Fibroblast of peridontal ligament (primary cell): ENCODE measurements around the gene BUB3.

Experiments
- DNase-seq: peaks from one replicate; pipeline ENCODE4 v3.0.0-alpha.2; 2010; ENCODE audit errors: extremely low read depth

Gene BUB3

DNA sequence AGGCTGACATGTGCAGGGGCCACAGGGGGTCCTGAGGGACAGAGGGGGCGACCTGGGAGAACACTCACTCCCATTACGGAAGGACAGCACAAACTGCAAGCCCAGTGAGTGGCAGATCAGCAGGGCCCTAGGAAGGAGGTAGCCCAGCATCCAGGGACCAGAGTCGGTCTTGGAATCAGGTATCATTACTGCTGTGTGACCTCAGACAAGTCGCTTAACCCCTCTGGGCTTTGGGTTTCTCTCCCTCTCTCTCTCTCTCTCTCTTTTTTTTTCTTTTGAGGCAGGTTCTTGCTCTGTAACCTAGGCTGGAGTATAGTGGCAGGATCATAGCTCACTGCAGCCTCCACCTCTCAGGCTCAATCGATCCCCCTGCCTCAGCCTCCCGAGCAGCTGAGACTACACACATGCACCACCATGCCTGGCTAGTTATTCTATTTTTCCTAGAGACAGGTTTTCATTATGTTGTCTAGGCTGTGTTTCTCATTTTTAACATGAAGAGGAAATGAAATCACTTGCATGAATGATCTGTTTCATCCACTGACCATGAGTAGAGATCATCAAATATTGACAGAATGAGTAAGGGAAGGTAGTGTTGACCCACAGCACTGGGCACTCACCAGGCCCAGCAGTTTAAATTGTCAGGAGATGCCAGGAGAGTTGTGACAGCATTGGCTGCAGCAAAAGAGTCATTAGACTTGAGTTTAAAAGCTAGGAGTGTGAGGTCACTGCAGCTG, 49.4 kb downstream of the BUB3 start:
- DNase-seq, result no peak

DNA sequence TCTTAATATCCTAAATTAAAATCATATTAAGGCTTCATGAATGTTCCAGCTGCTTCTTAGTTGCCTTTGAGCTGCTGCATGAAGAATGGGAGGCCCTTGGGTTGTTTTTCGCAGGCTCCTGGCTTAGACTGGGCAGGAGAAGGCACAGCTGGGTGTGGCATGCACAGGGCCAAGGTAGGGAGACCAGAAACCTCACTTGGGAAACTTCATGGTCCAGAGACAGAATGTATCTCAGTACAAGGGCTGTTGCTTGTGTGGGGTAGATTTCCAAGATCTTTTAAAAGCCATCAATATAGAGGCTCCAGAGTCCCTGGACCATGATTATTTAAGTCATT, 49.9 kb downstream of the BUB3 start:
- DNase-seq, result no peak

DNA sequence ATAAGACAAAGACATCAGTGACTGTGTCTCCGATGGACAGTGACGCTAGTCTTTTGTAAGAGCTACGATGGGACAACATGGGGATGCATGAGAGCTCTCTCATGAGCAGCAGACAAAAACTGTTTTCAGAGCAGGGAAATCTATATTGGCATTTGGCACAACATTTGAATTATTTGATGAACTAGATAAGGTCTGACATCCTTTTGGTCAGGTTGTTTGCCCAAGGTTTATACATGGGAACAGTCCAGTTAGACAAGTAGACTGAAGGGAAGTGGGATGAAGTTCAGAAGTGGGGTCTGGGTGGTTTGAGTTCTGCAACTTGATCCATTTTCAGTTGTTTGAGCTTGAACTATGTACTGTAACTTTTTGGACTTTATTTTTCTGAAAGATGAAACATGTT, 50.8 kb downstream of the BUB3 start:
- no peak for DNase-seq

DNA sequence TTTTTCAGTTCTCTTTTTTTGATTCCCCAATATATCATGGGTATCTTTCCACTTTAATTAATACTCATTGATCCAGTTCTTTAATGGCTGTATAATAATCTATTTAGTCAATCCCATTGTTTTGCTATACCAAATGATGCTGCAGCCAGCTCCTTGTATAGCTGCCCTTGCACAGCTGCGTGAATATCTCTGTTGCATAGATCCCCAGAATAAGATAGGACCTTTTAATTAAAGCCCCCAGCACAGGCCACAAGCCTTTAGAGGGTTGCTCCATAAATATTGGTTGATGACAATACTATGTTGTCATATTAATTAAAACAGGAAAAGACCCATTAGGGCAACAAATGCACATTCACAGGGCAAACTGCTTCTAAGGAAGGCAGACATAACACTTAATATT, 57.9 kb downstream of the BUB3 start:
- no peak for DNase-seq

DNA sequence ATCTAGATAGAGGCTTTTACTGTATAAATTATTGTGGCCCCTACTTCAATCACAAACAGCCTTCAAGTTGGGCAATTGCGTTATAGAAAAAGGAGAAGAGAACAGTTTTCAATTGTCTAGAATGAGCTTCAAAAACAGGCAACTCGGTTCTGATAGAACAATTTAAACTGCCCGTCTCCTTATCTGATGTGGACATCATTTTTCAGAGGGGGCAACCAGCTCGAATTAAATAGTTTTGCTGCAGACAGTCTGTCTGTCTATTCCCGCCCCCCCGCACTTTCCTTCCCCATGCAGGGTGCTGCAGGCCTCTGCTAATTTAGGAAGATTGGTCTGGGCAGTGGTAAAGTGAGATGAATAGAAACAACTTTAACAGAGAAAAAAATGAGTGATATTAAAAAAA, 58.4 kb downstream of the BUB3 start:
- DNase-seq, result no peak

DNA sequence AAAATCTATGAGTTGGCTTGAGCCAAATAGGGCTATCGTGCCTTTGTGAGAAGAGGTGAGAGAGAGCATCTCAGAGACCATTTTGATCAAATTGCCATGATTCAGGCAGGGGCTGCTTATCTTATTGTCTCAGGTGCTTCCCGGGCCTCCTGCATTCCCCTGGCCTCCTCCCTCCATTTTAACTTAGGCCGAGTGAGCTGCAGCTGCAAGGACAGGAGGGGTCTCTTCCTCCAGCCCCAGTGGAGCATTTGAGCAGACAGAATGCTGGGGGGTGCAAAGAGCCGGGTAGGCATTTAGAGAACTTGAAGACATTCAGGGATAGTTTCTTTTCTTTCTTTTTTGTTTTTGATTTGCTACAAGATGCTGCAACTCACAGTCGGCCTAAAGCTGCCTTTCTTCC, 59.0 kb downstream of the BUB3 start:
- DNase-seq, result no peak
